ENCODE measurements around the gene KRT1.

DNA sequence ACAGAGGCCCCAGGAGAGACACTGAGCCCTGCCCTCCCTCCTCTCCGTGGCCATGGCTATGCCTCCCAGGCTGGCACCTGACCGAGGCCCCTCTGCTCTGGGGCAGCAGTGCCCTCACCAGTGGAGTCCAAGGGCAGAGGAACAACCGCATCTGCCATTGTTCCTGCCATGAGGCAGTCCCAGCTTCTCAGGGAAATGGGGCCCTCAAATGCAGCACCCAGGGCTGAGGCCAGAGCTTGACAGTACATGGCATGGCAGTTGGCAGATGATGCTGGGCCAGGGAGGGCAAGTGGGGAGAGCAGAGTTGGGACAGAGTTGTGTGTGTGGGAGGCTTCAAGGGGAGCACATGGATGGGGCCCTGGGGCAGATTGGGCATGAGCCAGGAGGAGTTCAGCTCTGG, 44.2 kb upstream of the KRT1 start:
- TF ChIP-seq POLR2A (IDR thresholded peaks at IDR 0.05) (no peak), EP300 (IDR thresholded peaks at IDR 0.05) (no peak)
- TF ChIP-seq, protein P1, sequence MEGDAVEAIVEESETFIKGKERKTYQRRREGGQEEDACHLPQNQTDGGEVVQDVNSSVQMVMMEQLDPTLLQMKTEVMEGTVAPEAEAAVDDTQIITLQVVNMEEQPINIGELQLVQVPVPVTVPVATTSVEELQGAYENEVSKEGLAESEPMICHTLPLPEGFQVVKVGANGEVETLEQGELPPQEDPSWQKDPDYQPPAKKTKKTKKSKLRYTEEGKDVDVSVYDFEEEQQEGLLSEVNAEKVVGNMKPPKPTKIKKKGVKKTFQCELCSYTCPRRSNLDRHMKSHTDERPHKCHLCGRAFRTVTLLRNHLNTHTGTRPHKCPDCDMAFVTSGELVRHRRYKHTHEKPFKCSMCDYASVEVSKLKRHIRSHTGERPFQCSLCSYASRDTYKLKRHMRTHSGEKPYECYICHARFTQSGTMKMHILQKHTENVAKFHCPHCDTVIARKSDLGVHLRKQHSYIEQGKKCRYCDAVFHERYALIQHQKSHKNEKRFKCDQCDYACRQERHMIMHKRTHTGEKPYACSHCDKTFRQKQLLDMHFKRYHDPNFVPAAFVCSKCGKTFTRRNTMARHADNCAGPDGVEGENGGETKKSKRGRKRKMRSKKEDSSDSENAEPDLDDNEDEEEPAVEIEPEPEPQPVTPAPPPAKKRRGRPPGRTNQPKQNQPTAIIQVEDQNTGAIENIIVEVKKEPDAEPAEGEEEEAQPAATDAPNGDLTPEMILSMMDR (IDR thresholded peaks at IDR 0.05) = no peak

All from suprapubic skin (tissue), 3 donors.